ENCODE measurements around the gene SKIC8.
"Not testable (repeated sequence)": the region's sequence is repeated elsewhere in the genome, so short reads cannot be mapped to it uniquely, and the experiment has no call there.

The SKIC8 gene

GRCh38 chr15:78247911-78248310 lies 51.5 kb downstream of the SKIC8 start:
- DNase-seq, result no peak

- not testable (repeated sequence) for DNase-seq
These were observed 53.3 kb downstream of the SKIC8 start for GRCh38 chr15:78245976-78246620.

GRCh38 chr15:78245392-78245791 lies 54.0 kb downstream of the SKIC8 start:
- not testable (repeated sequence) for DNase-seq

DNA sequence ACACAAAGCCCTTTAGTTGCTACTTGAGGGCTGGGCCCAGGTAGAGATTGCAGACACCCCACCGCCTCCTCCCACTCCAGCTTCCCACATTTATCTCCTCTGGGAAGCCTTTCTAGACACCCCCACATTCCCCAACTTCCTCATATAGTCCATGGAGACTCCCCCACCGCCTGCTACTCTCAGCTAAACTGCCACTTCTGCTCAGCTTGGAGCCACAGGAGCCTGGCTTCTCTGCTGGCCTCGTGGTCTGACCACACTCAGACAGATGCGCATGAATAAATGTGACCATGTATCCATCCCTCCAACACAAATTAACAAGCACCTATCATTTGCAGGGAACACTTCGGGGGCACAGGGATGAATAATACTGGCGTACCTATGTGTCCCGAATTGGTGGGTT lies 54.5 kb downstream of the SKIC8 start:
- DNase-seq, result no peak

- no peak for DNase-seq
These were observed 55.3 kb downstream of the SKIC8 start for GRCh38 chr15:78244101-78244500.

GRCh38 chr15:78243491-78243941 lies 55.9 kb downstream of the SKIC8 start:
- DNase-seq, result peak; percentile 54

GRCh38 chr15:78243058-78243457 lies 56.4 kb downstream of the SKIC8 start:
- DNase-seq, result no peak

DNA sequence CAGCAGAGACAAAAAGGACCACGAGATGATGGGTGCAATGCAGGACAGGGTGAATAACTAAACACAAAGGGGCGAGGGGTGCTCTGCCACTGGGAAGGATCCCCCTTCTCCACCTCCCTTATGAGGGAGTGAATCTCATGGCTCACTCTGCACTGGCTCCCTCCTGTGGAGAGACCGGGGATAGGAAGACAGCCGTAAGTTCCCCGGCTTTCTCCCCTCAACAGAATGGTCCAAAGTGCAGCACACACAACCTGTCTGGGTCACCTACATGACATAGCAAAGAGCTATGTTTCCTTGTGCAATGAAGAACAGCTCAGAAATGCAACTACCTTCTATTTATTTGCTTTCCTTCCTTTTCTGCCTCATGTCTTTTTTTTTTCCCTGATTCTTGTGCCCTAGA lies 57.3 kb downstream of the SKIC8 start:
- peak; percentile 17 for DNase-seq

DNA sequence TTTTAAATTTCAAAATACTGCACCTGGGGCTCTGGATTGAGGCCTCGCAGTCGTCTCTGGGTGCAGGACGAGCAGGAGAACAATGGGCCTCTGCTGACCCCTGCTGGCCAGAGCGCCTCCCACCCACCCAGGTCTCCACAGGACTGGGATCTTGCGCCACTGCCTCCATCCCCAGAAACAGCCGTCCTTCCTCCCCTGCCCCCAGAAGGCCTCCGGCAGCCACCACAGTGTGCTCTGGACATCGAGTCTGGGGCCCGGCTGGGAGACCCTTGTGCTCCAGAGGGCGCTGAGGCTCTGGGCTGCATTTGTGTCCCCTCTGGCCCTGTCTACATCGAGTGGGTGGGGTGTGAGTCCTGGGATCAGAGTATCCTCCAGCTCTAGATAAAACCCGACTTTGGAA lies 58.4 kb downstream of the SKIC8 start:
- DNase-seq, result peak; percentile 66

DNA sequence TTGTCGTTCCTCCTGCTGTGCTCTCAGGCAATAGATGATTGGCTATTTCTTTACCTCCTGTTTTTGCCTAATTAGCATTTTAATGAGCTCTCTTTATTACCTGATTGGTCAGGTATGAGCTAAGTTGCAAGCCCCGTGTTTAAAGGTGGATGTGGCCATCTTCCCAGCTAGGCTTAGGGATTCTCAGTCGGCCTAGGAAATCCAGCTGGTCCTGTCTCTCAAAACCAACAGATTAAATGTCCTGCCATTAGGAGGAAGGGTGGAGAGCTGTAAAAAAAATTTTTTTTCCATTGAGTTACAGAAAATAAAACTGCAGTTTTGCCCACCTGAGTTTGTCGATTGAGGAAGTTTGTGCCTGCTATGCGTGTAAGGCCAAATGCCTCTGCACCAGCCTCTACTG lies 59.6 kb downstream of the SKIC8 start:
- no peak for DNase-seq

DNA sequence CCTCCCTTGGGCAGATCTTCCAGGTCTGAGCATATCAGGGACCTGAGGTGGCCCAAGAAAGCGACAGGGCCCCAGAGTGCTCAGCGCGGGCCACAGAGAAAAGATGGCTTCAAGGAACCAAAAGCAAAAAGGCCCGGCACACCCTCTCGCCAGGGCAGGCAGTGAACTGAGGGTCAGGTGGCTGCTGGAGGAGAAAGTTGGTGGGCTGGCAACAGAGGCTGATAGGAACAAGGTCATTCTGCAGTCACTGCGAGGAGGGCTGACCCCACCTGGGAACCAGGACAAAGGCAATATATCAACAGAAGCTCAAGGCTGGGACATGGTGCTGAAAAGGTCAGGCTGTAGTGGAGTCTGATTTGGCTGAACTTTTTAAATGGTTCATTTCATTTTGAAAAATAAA lies 62.3 kb downstream of the SKIC8 start:
- DNase-seq, result no peak

- DNase-seq, result no peak
These were observed 62.9 kb downstream of the SKIC8 start for GRCh38 chr15:78236491-78236890.

DNA sequence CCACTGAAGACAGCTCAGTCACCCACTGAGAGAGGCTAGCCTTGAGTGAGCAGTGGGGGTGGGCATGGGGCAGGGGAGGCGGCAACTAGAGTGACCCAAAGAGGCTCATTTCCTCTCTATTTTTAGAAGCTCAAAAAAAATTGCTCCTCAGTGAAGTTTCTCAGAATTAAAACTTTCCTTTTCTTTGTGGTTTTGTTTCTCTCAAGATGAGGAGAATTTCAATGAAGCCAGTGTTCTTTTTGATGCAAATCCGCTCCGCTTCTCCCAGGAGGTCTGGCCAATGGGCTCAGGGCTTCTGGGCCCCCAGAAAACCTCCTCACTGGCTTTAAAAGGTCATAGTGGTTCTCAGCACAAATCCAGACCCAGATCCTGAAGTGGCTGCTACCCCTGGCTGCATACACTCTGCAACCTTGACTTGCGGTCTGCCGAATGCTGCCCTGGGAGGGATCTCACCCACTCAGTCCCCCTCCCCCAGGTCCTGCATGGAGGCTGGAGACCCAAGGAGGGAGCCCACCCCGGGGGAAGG lies 64.8 kb downstream of the SKIC8 start, which contains the start of gene ACSBG1:
ACSBG1 (minus strand) TSS at position 51 of the 526 bp plus-strand sequence. CDS start 64 bp downstream, outside the sequence.
- no peak for DNase-seq

GRCh38 chr15:78233496-78233895 lies 65.9 kb downstream of the SKIC8 start:
- no peak for DNase-seq
